PFSK-1 (cell line): Measurements from ENCODE around the gene SETX.

Experiments
- FOXP2 ChIP-seq: optimal IDR thresholded peaks from 2 replicates; pipeline ENCODE3; 2011; ENCODE audit warnings: borderline replicate concordance, control low read depth, inconsistent platforms; ENCODE audit not compliant: insufficient read depth; ENCODE audit errors: extremely low read length, extremely low read depth
- POLR2AphosphoS5 ChIP-seq: IDR thresholded peaks from 2 replicates; pipeline ENCODE4 v1.6.1; 2012; ENCODE audit warnings: low read depth, mild to moderate bottlenecking, control low read depth, low read length, moderate library complexity
- REST ChIP-seq, 2 experiments: IDR thresholded peaks; 2 replicates each; pipeline versions ENCODE4 v1.6.1 to v1.8.0; 2011 to 2012; ENCODE audit warnings: low read depth in 2 of 2, low read length in 2 of 2, control low read depth in 1 of 2, inconsistent platforms in 1 of 2, mild to moderate bottlenecking in 1 of 2, moderate library complexity in 1 of 2; ENCODE audit not compliant: insufficient read depth in 1 of 2
- SIN3A ChIP-seq: IDR thresholded peaks from 2 replicates; pipeline ENCODE4 v1.6.1; 2012; ENCODE audit warnings: mild to moderate bottlenecking, low read length, moderate library complexity, borderline replicate concordance; ENCODE audit not compliant: insufficient read depth
- TAF1 ChIP-seq: IDR thresholded peaks from 2 replicates; pipeline ENCODE4 v1.6.1; 2012; ENCODE audit warnings: low read length, control low read depth, borderline replicate concordance; ENCODE audit not compliant: insufficient read depth

SETX gene

DNA sequence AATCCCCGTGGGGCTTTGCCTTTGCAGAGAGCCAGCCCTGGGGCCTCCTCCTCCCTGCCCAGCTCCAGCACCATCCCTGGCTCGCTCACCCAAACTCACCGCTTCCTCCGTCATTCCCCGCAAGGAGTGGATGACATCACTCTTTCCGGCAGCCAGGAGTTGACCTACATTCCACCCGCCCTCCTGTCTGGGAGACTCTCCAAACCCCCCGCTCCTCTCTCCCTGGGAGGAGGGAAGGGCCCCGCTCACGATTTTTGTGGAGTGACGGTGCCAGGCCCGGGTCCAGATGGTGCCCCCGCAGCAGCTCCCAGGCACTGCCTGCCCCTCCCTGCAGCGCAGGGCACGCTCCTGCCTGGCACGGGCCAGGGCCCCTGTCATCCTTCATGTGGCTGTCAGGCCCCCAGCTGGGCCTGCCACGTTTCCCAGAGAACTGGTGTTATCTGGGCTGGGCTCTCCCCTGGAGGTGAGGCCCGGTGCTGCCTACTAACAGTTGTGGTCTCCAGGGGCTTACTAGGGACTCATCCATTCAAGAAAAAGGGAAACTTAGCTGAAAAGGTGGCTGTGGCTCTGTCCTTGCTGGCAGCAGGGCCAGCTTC, 140.7 kb downstream of the SETX start:
- TF ChIP-seq FOXP2 (no peak), TAF1 (no peak)

DNA sequence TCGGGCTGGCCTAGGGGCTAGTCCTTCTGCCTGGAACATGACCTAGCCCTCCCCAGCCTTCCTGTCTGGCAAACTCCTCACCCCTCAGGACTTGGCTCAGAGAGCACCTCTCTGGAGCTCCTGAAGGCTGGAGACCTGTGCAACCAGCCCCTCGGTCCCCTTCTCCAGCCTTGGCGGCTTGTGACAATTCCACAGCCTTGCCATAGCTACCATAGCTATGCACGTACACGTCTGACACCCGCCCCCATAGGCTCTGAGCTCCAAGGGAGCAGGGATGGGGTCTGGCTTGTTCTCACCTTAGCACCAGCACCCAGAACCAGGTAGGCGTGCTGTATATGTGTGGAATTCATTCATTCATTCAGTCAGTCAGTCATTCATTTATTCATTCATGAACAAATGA, 143.2 kb downstream of the SETX start:
- TF ChIP-seq SIN3A (no peak), TAF1 (no peak), FOXP2 (no peak), REST (IDR thresholded peaks at IDR 0.05; ENCODE audit: insufficient read depth in 1 of 2, low read depth in 2 of 2, low read length in 2 of 2) (no peak), POLR2AphosphoS5 (no peak)
